SK-N-SH (cell line): ENCODE data around the gene ARMC8.

Experiments
- CTCF ChIP-seq: fragments of 200-600 bp; sonication (generic); IDR thresholded peaks from 2 replicates; pipeline ENCODE4 v1.6.1; 2017; ENCODE audit warnings: antibody characterized with exemption, mild to moderate bottlenecking, moderate library complexity
- ELF1 ChIP-seq: IDR thresholded peaks from 2 replicates; pipeline ENCODE4 v1.4.0; 2012
- GABPA ChIP-seq: IDR thresholded peaks from 2 replicates; pipeline ENCODE4 v1.4.0; 2012; ENCODE audit warnings: low read depth, mild to moderate bottlenecking
- MAX ChIP-seq: IDR thresholded peaks from 2 replicates; pipeline ENCODE4 v1.4.0; 2012; ENCODE audit warnings: low read depth
- POLR2AphosphoS5 ChIP-seq: IDR thresholded peaks from 2 replicates; pipeline ENCODE4 v1.6.1; 2012; ENCODE audit warnings: low read depth, low read length
- RCOR1 ChIP-seq: fragments of 150-350 bp; IDR thresholded peaks from 2 replicates; pipeline ENCODE4 v1.6.1; 2017; ENCODE audit warnings: antibody characterized with exemption, low read length
- REST ChIP-seq: IDR thresholded peaks from 2 replicates; pipeline ENCODE4 v1.6.1; 2012; ENCODE audit warnings: mild to moderate bottlenecking, low read depth, low read length, moderate library complexity
- SIN3A ChIP-seq: IDR thresholded peaks from 2 replicates; pipeline ENCODE4 v1.6.1; 2012; ENCODE audit warnings: low read depth, mild to moderate bottlenecking, low read length, moderate library complexity, borderline replicate concordance
- TAF1 ChIP-seq: IDR thresholded peaks from 2 replicates; pipeline ENCODE4 v1.6.1; 2012; ENCODE audit warnings: low read depth, mild to moderate bottlenecking, low read length, moderate library complexity, borderline replicate concordance
- TEAD4 ChIP-seq: IDR thresholded peaks from 2 replicates; pipeline ENCODE4 v1.4.0; 2012; ENCODE audit warnings: mild to moderate bottlenecking, borderline replicate concordance; ENCODE audit not compliant: insufficient read depth
- USF2 ChIP-seq: fragments of 150-350 bp; IDR thresholded peaks from 2 replicates; pipeline ENCODE4 v1.6.1; 2017; ENCODE audit warnings: antibody characterized with exemption, low read length, low read depth, borderline replicate concordance

- TF ChIP-seq GABPA (peak; percentile 72), MAX (no peak; the same call in 1 of the 2 replicates), CTCF (no peak), TEAD4 (no peak), REST (peak; percentile 56; the same call in 1 of the 2 replicates), SIN3A (peak; percentile 90), POLR2AphosphoS5 (peak; percentile 88), ELF1 (peak; percentile 86), TAF1 (peak; percentile 86), RCOR1 (peak; percentile 50; the same call in 1 of the 2 replicates), USF2 (no peak)
These were observed 12.5 kb upstream of the ARMC8 start, which contains the start of gene DBR1 for GRCh38 chr3:138174421-138175131.
